CD14-positive monocyte (primary cell): Measurements from ENCODE around the gene KCNE3. TPM values are rescaled to one million over a fixed set of nuclear protein-coding genes. Genes with fewer than 3 reads are reported as not detected.
A peak's percentile ranks its signal among the peaks of the same experiment; 100 is the strongest.

ENCODE experiments used
- DNase-seq, 3 donors: peaks; one replicate each; pipeline ENCODE4 v3.0.0-alpha.2; 2011 to 2022
- H2AFZ ChIP-seq: 2 replicates; pipeline ENCODE4 v1.6.0; 2012; ENCODE audit warnings: mild to moderate bottlenecking, low read depth, low read length, inconsistent platforms; ENCODE audit not compliant: insufficient read depth, poor library complexity, severe bottlenecking
- H3K27ac ChIP-seq, 2 donors: 1 replicate in 1 of 2; 2 replicates in 1 of 2; pipeline ENCODE4 v1.5.1; 2012 to 2013; ENCODE audit warnings: low read length in 2 of 2, control low read depth in 1 of 2, inconsistent platforms in 1 of 2, low read depth in 1 of 2, mild to moderate bottlenecking in 1 of 2
- H3K27me3 ChIP-seq, 2 donors: one replicate each; pipeline versions ENCODE4 v1.6.0 to v1.6.1; 2011 to 2013; ENCODE audit warnings: low read length in 2 of 2; ENCODE audit not compliant: control insufficient read depth in 2 of 2, insufficient read depth in 2 of 2
- H3K36me3 ChIP-seq, 2 donors: replicated peaks in 1 of 2; 1 replicate in 1 of 2; 2 replicates in 1 of 2; pipeline versions ENCODE4 v1.5.1 to v1.6.1; 2012 to 2013; ENCODE audit warnings: low read length in 2 of 2, control low read depth in 1 of 2, inconsistent platforms in 1 of 2, mild to moderate bottlenecking in 1 of 2; ENCODE audit not compliant: insufficient read depth in 2 of 2, control insufficient read depth in 1 of 2
- H3K4me1 ChIP-seq, 2 donors: 1 replicate in 1 of 2; 2 replicates in 1 of 2; pipeline versions ENCODE4 v1.5.1 to v1.6.1; 2012 to 2013; ENCODE audit warnings: low read length in 2 of 2, control low read depth in 1 of 2, inconsistent platforms in 1 of 2, mild to moderate bottlenecking in 1 of 2, moderate library complexity in 1 of 2; ENCODE audit not compliant: insufficient read depth in 2 of 2, control insufficient read depth in 1 of 2
- H3K4me2 ChIP-seq: replicated peaks from 2 replicates; pipeline ENCODE3; 2012; ENCODE audit warnings: low read length, moderate library complexity, mild to moderate bottlenecking; ENCODE audit not compliant: poor library complexity, severe bottlenecking; ENCODE audit errors: extremely low read depth
- H3K4me3 ChIP-seq, 3 experiments: fragments of 200-600 bp in 1 of 3; sonication (generic) in 1 of 3; replicated peaks in 1 of 3; 1 replicate in 2 of 3; 2 replicates in 1 of 3; pipeline ENCODE4 v1.5.1; 2011 to 2013; ENCODE audit warnings: low read length in 3 of 3, mild to moderate bottlenecking in 3 of 3, control low read depth in 2 of 3, low read depth in 2 of 3, inconsistent platforms in 1 of 3, moderate library complexity in 1 of 3
- H3K79me2 ChIP-seq: 2 replicates; pipeline ENCODE4 v1.6.0; 2012; ENCODE audit warnings: mild to moderate bottlenecking, control low read depth, inconsistent platforms, low read length, moderate library complexity; ENCODE audit not compliant: insufficient read depth
- H3K9ac ChIP-seq: 2 replicates; pipeline ENCODE4 v1.6.0; 2017; ENCODE audit warnings: low read length, mild to moderate bottlenecking; ENCODE audit not compliant: insufficient read depth, poor library complexity, severe bottlenecking
- H3K9me3 ChIP-seq, 2 donors: replicated peaks in 1 of 2; 1 replicate in 1 of 2; 2 replicates in 1 of 2; pipeline versions ENCODE4 v1.5.1 to v1.6.1; 2012 to 2013; ENCODE audit warnings: low read length in 2 of 2, control low read depth in 1 of 2; ENCODE audit not compliant: control insufficient read depth in 1 of 2, insufficient read depth in 1 of 2
- H4K20me1 ChIP-seq: 2 replicates; pipeline ENCODE4 v1.6.0; 2012; ENCODE audit warnings: mild to moderate bottlenecking, low read length, control low read depth, moderate library complexity; ENCODE audit not compliant: insufficient read depth
- H3K27ac Mint-ChIP-seq, 7 donors: one replicate each; pipeline ENCODE4 v1.8.0; 2020; ENCODE audit warnings: mild to moderate bottlenecking in 7 of 7, mixed read lengths in 7 of 7, moderate library complexity in 6 of 7, inconsistent platforms in 2 of 7
- H3K27me3 Mint-ChIP-seq, 3 donors: one replicate each; pipeline ENCODE4 v1.8.0; 2021 to 2022; ENCODE audit warnings: low read depth in 3 of 3, mild to moderate bottlenecking in 3 of 3, mixed read lengths in 3 of 3, moderate library complexity in 3 of 3, inconsistent platforms in 1 of 3
- H3K36me3 Mint-ChIP-seq, 2 donors: one replicate each; pipeline ENCODE4 v1.8.0; 2020; ENCODE audit warnings: mixed read lengths in 2 of 2, inconsistent platforms in 1 of 2, mild to moderate bottlenecking in 1 of 2
- H3K4me1 Mint-ChIP-seq: one replicate; pipeline ENCODE4 v1.8.0; 2020; ENCODE audit warnings: mild to moderate bottlenecking, mixed read lengths
- H3K4me3 Mint-ChIP-seq, 2 donors: one replicate each; pipeline ENCODE4 v1.8.0; 2020; ENCODE audit warnings: mild to moderate bottlenecking in 2 of 2, mixed read lengths in 2 of 2, moderate library complexity in 1 of 2
- H3K9me3 Mint-ChIP-seq, 7 donors: one replicate each; pipeline ENCODE4 v1.8.0; 2020 to 2022; ENCODE audit warnings: mixed read lengths in 7 of 7, mild to moderate bottlenecking in 6 of 7, moderate library complexity in 6 of 7, inconsistent platforms in 2 of 7
- WGBS: methylation state at CpG from one replicate; pipeline ENCODE4 v1.1.5; 2013; ENCODE audit warnings: missing lambda C conversion rate; ENCODE audit not compliant: insufficient coverage; 5-methylcytosine and 5-hydroxymethylcytosine counted together
- intact Hi-C, 2 donors: fragments of 100-400 bp; cut with micrococcal nuclease; formaldehyde crosslinking; loops; one replicate each; pipeline versions ENCODE4 v1.15.0 to v1.15.1; 2023
- polyA plus RNA-seq, 3 donors: library from polyadenylated mRNA; depleted of rRNA in 1 of 3; unstranded in 2 of 3; stranded (reverse) in 1 of 3; fragments of 300-500 nt in 2 of 3; fragments of >200 nt in 1 of 3; fragmentation: Illumina TruSeq in 2 of 3; gene quantifications; 1 replicate in 2 of 3; 2 replicates in 1 of 3; pipeline ENCODE4 v1.2.3, GENCODE V29; 2012 to 2021
- TF ChIP-seq, protein P1 (sequence below): fragments of 200-600 bp; IDR thresholded peaks from one replicate; pipeline ENCODE4 v1.8.0; 2022; ENCODE audit warnings: antibody characterized with exemption, mild to moderate bottlenecking

KCNE3 gene
- polyA plus RNA-seq, 3 donors = 29.9 to 76.6 (median 41.0) TPM

GRCh38 chr11:74465291-74465708 is 2.0 kb downstream of the KCNE3 start:
- intact Hi-C loops = no loop called here
- H4K20me1 ChIP-seq = peaks cover 4% of the 10 kb centered on the region
- no peaks in the 10 kb centered on the region for H3K9me3 ChIP-seq
- H3K36me3 Mint-ChIP-seq = peaks cover 7 to 10% of the 10 kb centered on the region in 2 donors
- no peak overlapping the region for H3K27ac ChIP-seq
- H3K4me1 ChIP-seq = peaks cover 69 to 78% of the 10 kb centered on the region in 2 donors
- H3K36me3 ChIP-seq = no peaks in the 10 kb centered on the region
- peaks cover 0 to 5% (median 2%) of the 10 kb centered on the region in 3 donors for H3K27me3 Mint-ChIP-seq
- peak overlapping the region in 1 of 2 donors; percentile 93 for H3K4me3 Mint-ChIP-seq
- DNase-seq = no peak
- TF ChIP-seq, protein P1, sequence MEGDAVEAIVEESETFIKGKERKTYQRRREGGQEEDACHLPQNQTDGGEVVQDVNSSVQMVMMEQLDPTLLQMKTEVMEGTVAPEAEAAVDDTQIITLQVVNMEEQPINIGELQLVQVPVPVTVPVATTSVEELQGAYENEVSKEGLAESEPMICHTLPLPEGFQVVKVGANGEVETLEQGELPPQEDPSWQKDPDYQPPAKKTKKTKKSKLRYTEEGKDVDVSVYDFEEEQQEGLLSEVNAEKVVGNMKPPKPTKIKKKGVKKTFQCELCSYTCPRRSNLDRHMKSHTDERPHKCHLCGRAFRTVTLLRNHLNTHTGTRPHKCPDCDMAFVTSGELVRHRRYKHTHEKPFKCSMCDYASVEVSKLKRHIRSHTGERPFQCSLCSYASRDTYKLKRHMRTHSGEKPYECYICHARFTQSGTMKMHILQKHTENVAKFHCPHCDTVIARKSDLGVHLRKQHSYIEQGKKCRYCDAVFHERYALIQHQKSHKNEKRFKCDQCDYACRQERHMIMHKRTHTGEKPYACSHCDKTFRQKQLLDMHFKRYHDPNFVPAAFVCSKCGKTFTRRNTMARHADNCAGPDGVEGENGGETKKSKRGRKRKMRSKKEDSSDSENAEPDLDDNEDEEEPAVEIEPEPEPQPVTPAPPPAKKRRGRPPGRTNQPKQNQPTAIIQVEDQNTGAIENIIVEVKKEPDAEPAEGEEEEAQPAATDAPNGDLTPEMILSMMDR = no peak
- H2AFZ ChIP-seq = no peak overlapping the region
- peak overlapping the region; percentile 20 for H3K4me2 ChIP-seq
- WGBS = 40% methylated on average over 1 of the region's 2 CpGs
- no peak overlapping the region for H3K9ac ChIP-seq
- no peaks in the 10 kb centered on the region for H3K27me3 ChIP-seq
- H3K79me2 ChIP-seq = peaks cover 55% of the 10 kb centered on the region
- H3K4me3 ChIP-seq = no peak overlapping the region
- H3K9me3 Mint-ChIP-seq = peaks cover 0 to 3% (median 0%) of the 10 kb centered on the region in 7 donors
- peak overlapping the region in 1 of 7 donors; percentile 3 for H3K27ac Mint-ChIP-seq
- H3K4me1 Mint-ChIP-seq = peaks cover 68% of the 10 kb centered on the region

DNA sequence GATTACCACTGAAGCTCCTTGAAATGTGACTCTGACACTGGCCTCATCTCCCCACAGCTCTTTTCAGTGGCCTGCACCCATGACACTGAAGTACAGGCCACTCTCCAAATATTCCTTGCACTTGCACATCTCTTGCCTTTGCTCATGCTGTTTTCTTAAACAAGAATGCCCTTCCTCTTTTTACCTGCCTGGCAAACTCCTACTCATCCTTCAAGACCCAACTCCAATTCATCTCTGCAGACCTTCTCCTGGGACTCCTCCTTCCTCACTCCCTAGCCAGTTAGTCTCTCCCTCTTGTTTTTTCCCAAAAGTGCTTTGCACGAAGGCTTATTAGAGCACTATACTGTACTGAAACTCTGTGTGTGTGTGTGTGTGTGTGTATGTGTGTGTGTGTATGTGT is 2.6 kb downstream of the KCNE3 start:
- H3K36me3 ChIP-seq = no peaks in the 10 kb centered on the region
- no peak overlapping the region for H3K4me2 ChIP-seq
- no peaks in the 10 kb centered on the region for H3K9me3 ChIP-seq
- no CpG with 5 or more reads among the region's 1 CpG for WGBS
- H3K27ac ChIP-seq = no peak overlapping the region
- no peak overlapping the region for H3K9ac ChIP-seq
- no peak overlapping the region for H2AFZ ChIP-seq
- TF ChIP-seq, protein P1 = no peak
- peaks cover 74 to 83% of the 10 kb centered on the region in 2 donors for H3K4me1 ChIP-seq
- Mint-ChIP-seq H3K4me3 (no peak overlapping the region), H3K27ac (peak overlapping the region in 5 of 7 donors; percentile 9 to 73 (median 32)), H3K9me3 (peaks cover 0 to 3% (median 0%) of the 10 kb centered on the region in 7 donors), H3K4me1 (peaks cover 67% of the 10 kb centered on the region), H3K36me3 (peaks cover 7 to 10% of the 10 kb centered on the region in 2 donors), H3K27me3 (peaks cover 0 to 5% (median 0%) of the 10 kb centered on the region in 3 donors)
- intact Hi-C loops = loop anchor here in 1 of 2 donors (5.0 kb wide), 1 partner anchor 67 kb away; the partner anchor contains the start of gene PGM2L1
- H3K4me3 ChIP-seq = no peak overlapping the region
- H4K20me1 ChIP-seq = peaks cover 10% of the 10 kb centered on the region
- peaks cover 61% of the 10 kb centered on the region for H3K79me2 ChIP-seq
- no peak for DNase-seq
- H3K27me3 ChIP-seq = no peaks in the 10 kb centered on the region
